Ovary (tissue), 9 donors: Measurements from ENCODE around the gene TRPV4. TPM values are rescaled to one million over a fixed set of nuclear protein-coding genes. Genes with fewer than 3 reads are reported as not detected.

Experiments
- DNase-seq, 5 donors: peaks; one replicate each; pipeline ENCODE4 v3.0.0-alpha.2; 2019 to 2020
- H3K27ac ChIP-seq, 2 donors: fragments of 200-600 bp; one replicate each; pipeline versions ENCODE4 v1.5.1 to v1.8.0; 2019 to 2022
- H3K27me3 ChIP-seq: fragments of 200-600 bp; one replicate; pipeline ENCODE4 v1.8.0; 2022
- H3K36me3 ChIP-seq: fragments of 200-600 bp; sonication (generic); one replicate; pipeline ENCODE4 v1.5.1; 2019
- H3K4me1 ChIP-seq: one replicate; pipeline ENCODE4 v1.8.1; 2013; ENCODE audit warnings: mild to moderate bottlenecking, moderate library complexity; ENCODE audit not compliant: insufficient read depth
- H3K4me3 ChIP-seq: fragments of 200-600 bp; sonication (generic); one replicate; pipeline ENCODE4 v1.5.1; 2017
- H3K9me3 ChIP-seq, 2 donors: fragments of 200-600 bp in 1 of 2; sonication (generic) in 1 of 2; one replicate each; pipeline versions ENCODE4 v1.5.1 to v1.8.1; 2013 to 2019; ENCODE audit warnings: mild to moderate bottlenecking in 1 of 2, moderate library complexity in 1 of 2
- CTCF ChIP-seq, 3 donors: fragments of 450-650 bp in 2 of 3; fragments of 200-600 bp in 1 of 3; IDR thresholded peaks; one replicate each; pipeline versions ENCODE4 v1.5.1 to v1.8.0; 2016 to 2022; ENCODE audit warnings: antibody characterized with exemption in 3 of 3, mild to moderate bottlenecking in 1 of 3
- EP300 ChIP-seq: sonication (generic); formaldehyde crosslinking; IDR thresholded peaks from one replicate; pipeline ENCODE4 v1.6.1; 2017; ENCODE audit warnings: antibody characterized with exemption
- POLR2A ChIP-seq: fragments of 450-650 bp; IDR thresholded peaks from one replicate; pipeline ENCODE4 v1.6.1; 2017; ENCODE audit warnings: antibody characterized with exemption, mild to moderate bottlenecking, moderate library complexity
- WGBS, 3 donors: extraction: QIAGEN DNeasy Blood & Tissue Kit in 1 of 3; methylation state at CpG; one replicate each; pipeline versions ENCODE4 v1.1.5 to v1.1.7; 2013 to 2017; 5-methylcytosine and 5-hydroxymethylcytosine counted together
- intact Hi-C, 4 donors: fragments of 100-400 bp; cut with DNase I; formaldehyde crosslinking; loops; one replicate each; pipeline versions ENCODE4 v1.11.0 to v1.15.1; 2022 to 2023
- polyA plus RNA-seq, 2 donors: library from polyadenylated mRNA; stranded (reverse); fragments of 200-250 nt in 1 of 2; fragments of 350-450 nt in 1 of 2; fragmentation: Illumina TruSeq in 1 of 2; extraction: RNeasy Lipid Tissue Mini Kit (QIAGEN cat#74804) in 1 of 2; gene quantifications; one replicate each; pipeline ENCODE4 v1.2.3, GENCODE V29; 2013 to 2014
- total RNA-seq, 7 donors: library from RNA; depleted of rRNA in 2 of 7; stranded (reverse); fragments of >200 nt in 2 of 7; fragmentation: NEBNext Ultra II Directional in 3 of 7; extraction: Animal tissue kit (Norgen Biotek cat#: 25700) in 3 of 7; gene quantifications; one replicate each; pipeline versions ENCODE4 v1.1.0 to v1.2.4, GENCODE V29; 2016 to 2023
- donor health status: DM: no; HTN: no; CAD: no; lungs with moderate emphysema.
- donor health status: DM: no; HTN: no; CAD: no.
- donor health status: Bipolar disorder and iron deficiency.
- donor health status: DM: yes; HTN: yes; CAD: no.
- donor health status: DM: no; HTN: no; CAD: no.
- donor health status: DM: yes; HTN: yes; CAD: no.

Gene TRPV4
- total and polyA plus RNA-seq, 9 donors: 0.12 to 2.4 (median 0.49) TPM; not detected in 1

- H3K36me3 ChIP-seq: no peaks in the 10 kb centered on the region
- intact Hi-C loops: loop anchor here in 1 of 4 donors (10.0 kb wide), 1 partner anchor 1077 kb away; no protein-coding TSS in a partner anchor
- peaks cover 19% of the 10 kb centered on the region for H3K4me1 ChIP-seq
- no peak overlapping the region for H3K27ac ChIP-seq
- 90 to 94% (median 93%) methylated on average over 11 of the region's 11 CpGs for WGBS, 3 donors
- no peak for TF ChIP-seq POLR2A
- no peak for TF ChIP-seq EP300
- no peak for TF ChIP-seq CTCF (IDR thresholded peaks at IDR 0.05)
- no peaks in the 10 kb centered on the region for H3K9me3 ChIP-seq
- DNase-seq: peak in 4 of 5 donors; percentile 5 to 16 (median 8)
- H3K27me3 ChIP-seq: no peaks in the 10 kb centered on the region
- H3K4me3 ChIP-seq: no peak overlapping the region
Measured at GRCh38 chr12:109757671-109758265, 75.4 kb downstream of the TRPV4 start.

- no peak overlapping the region for H3K4me3 ChIP-seq
- no peak overlapping the region for H3K27ac ChIP-seq
- intact Hi-C loops: loop anchor here in 1 of 4 donors (10.0 kb wide), 1 partner anchor 1078 kb away; no protein-coding TSS in a partner anchor
- H3K9me3 ChIP-seq: no peaks in the 10 kb centered on the region
- no peaks in the 10 kb centered on the region for H3K36me3 ChIP-seq
- 95 to 98% (median 95%) methylated on average over 1 of the region's 1 CpG for WGBS, 3 donors
- TF ChIP-seq CTCF (IDR thresholded peaks at IDR 0.05): no peak
- no peak for TF ChIP-seq EP300
- TF ChIP-seq POLR2A: no peak
- DNase-seq: no peak
- no peaks in the 10 kb centered on the region for H3K27me3 ChIP-seq
- peaks cover 19% of the 10 kb centered on the region for H3K4me1 ChIP-seq
Measured at GRCh38 chr12:109756457-109756856, 76.7 kb downstream of the TRPV4 start.

GRCh38 chr12:109753959-109754358 is 79.2 kb downstream of the TRPV4 start:
- Histone ChIP-seq H3K27ac (no peak overlapping the region), H3K27me3 (no peaks in the 10 kb centered on the region), H3K4me1 (peaks cover 1% of the 10 kb centered on the region), H3K9me3 (no peaks in the 10 kb centered on the region), H3K36me3 (no peaks in the 10 kb centered on the region), H3K4me3 (no peak overlapping the region)
- WGBS, 3 donors: 56 to 58% (median 58%) methylated on average over 2 of the region's 2 CpGs
- TF ChIP-seq POLR2A (no peak), CTCF (IDR thresholded peaks at IDR 0.05) (no peak), EP300 (no peak)
- intact Hi-C loops: loop anchor here in 1 of 4 donors (10.0 kb wide), 1 partner anchor 1081 kb away; no protein-coding TSS in a partner anchor
- DNase-seq: no peak

- intact Hi-C loops: loop anchor here in 1 of 4 donors (10.0 kb wide), 1 partner anchor 1082 kb away; no protein-coding TSS in a partner anchor
- H3K27ac ChIP-seq: no peak overlapping the region
- no peak overlapping the region for H3K4me3 ChIP-seq
- no peaks in the 10 kb centered on the region for H3K27me3 ChIP-seq
- DNase-seq: peak in 3 of 5 donors; percentile 4 to 11 (median 10)
- no peaks in the 10 kb centered on the region for H3K36me3 ChIP-seq
- WGBS, 3 donors: 86 to 91% (median 88%) methylated on average over 5 of the region's 5 CpGs
- no peaks in the 10 kb centered on the region for H3K9me3 ChIP-seq
- no peaks in the 10 kb centered on the region for H3K4me1 ChIP-seq
- TF ChIP-seq POLR2A (no peak), EP300 (no peak), CTCF (IDR thresholded peaks at IDR 0.05) (no peak)
Measured at GRCh38 chr12:109753054-109753401, 80.2 kb downstream of the TRPV4 start.
